HG02642 (cell line): ENCODE measurements around the gene RGS9.
"Not testable (repeated sequence)": the region's sequence is repeated elsewhere in the genome, so short reads cannot be mapped to it uniquely, and the experiment has no call there.

Experiments used
- ATAC-seq: cut with Tn5 transposase; IDR thresholded peaks from one replicate; pipeline ENCODE4 v1.9.1; 2021; ENCODE audit warnings: mild to moderate bottlenecking; ENCODE audit not compliant: unreplicated experiment, poor library complexity

The RGS9 gene

GRCh38 chr17:65109990-65110680 lies 27.0 kb upstream of the RGS9 start:
- no peak for ATAC-seq

- ATAC-seq = no peak
Measured at GRCh38 chr17:65115839-65116238, 21.3 kb upstream of the RGS9 start.

GRCh38 chr17:65116515-65116914 lies 20.7 kb upstream of the RGS9 start:
- not testable (repeated sequence) for ATAC-seq

- no peak for ATAC-seq
Measured at GRCh38 chr17:65117384-65118035, 19.7 kb upstream of the RGS9 start.

GRCh38 chr17:65121368-65121767 lies 15.8 kb upstream of the RGS9 start:
- no peak for ATAC-seq

GRCh38 chr17:65121916-65122806 lies 15.0 kb upstream of the RGS9 start:
- no peak for ATAC-seq

GRCh38 chr17:65122836-65123756 lies 14.1 kb upstream of the RGS9 start:
- peak; percentile 78 for ATAC-seq

GRCh38 chr17:65123757-65124675 lies 13.2 kb upstream of the RGS9 start:
- ATAC-seq = no peak

- no peak for ATAC-seq
Measured at GRCh38 chr17:65130832-65131231, 6.3 kb upstream of the RGS9 start.

GRCh38 chr17:65131240-65131639 lies 5.9 kb upstream of the RGS9 start:
- no peak for ATAC-seq

- no peak for ATAC-seq
Measured at GRCh38 chr17:65131946-65132345, 5.2 kb upstream of the RGS9 start.

GRCh38 chr17:65134035-65134434 lies 3.1 kb upstream of the RGS9 start:
- no peak for ATAC-seq

GRCh38 chr17:65139101-65139764 lies 2.1 kb downstream of the RGS9 start:
- no peak for ATAC-seq

- ATAC-seq = no peak
Measured at GRCh38 chr17:65142247-65142646, 5.1 kb downstream of the RGS9 start.

GRCh38 chr17:65143889-65144604 lies 6.9 kb downstream of the RGS9 start:
- ATAC-seq = no peak

GRCh38 chr17:65145743-65146142 lies 8.6 kb downstream of the RGS9 start:
- no peak for ATAC-seq

GRCh38 chr17:65147955-65148354 lies 10.8 kb downstream of the RGS9 start:
- no peak for ATAC-seq
